DND-41 (cell line): ENCODE results near the gene MSL1.

Experiments used
- EZH2 ChIP-seq: IDR thresholded peaks from 3 replicates; pipeline ENCODE4 v1.6.1; 2012; ENCODE audit warnings: borderline replicate concordance, low read depth, mild to moderate bottlenecking, moderate library complexity, low read length, inconsistent platforms; ENCODE audit not compliant: severe bottlenecking
- TF ChIP-seq, protein P1 (sequence below): IDR thresholded peaks from 2 replicates; pipeline ENCODE4 v1.5.1; 2012; ENCODE audit warnings: borderline replicate concordance, low read length, moderate library complexity, mild to moderate bottlenecking; ENCODE audit not compliant: poor library complexity, severe bottlenecking; ENCODE audit errors: extremely low read depth

DNA sequence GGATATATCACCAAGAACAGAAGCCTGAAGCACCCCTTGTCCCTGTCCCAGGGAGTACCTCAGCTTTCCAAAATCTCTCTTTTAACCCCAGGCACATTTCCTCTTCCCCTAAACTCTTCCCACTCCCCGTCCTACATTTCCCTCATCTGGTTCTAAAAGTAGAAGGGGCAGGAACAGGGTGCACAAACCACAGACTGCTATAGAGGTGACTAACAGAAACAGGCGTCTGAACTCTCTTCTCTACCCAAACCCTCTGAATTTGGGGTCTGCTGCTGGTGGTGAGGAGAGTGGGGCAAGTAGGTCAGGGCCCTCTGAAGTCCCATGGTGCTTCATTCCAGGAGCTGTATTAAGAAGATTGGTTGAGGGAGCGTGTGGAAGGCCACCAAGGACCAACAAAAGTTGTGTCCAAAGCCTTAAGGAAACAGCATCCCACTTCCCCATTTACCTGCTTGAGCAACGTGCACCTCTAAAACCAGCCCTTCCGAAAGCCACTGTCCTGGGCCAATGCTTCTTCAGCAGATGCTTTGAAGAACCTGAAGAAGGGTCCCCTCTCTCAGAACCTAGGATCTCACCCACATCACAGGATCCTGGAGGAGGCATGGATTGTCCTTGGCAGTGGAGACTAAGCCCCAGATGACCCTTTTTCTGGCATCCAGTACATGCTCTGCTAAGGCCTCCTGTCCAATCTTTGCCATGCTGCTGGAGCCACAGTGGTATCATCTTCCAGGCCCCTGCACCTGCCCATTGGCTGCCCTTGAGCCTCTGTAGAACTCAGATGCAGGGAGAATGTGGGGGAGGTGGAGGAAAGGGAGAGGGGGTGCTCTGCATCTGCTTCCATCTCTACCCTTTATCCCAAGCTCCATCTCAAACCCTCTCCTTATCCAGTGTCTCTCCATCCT is 15.7 kb upstream of the MSL1 start:
- TF ChIP-seq, protein P1, sequence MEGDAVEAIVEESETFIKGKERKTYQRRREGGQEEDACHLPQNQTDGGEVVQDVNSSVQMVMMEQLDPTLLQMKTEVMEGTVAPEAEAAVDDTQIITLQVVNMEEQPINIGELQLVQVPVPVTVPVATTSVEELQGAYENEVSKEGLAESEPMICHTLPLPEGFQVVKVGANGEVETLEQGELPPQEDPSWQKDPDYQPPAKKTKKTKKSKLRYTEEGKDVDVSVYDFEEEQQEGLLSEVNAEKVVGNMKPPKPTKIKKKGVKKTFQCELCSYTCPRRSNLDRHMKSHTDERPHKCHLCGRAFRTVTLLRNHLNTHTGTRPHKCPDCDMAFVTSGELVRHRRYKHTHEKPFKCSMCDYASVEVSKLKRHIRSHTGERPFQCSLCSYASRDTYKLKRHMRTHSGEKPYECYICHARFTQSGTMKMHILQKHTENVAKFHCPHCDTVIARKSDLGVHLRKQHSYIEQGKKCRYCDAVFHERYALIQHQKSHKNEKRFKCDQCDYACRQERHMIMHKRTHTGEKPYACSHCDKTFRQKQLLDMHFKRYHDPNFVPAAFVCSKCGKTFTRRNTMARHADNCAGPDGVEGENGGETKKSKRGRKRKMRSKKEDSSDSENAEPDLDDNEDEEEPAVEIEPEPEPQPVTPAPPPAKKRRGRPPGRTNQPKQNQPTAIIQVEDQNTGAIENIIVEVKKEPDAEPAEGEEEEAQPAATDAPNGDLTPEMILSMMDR: no peak
- no peak for TF ChIP-seq EZH2
